ENCODE data around the gene DEPDC5. TPM values are rescaled to one million over a fixed set of nuclear protein-coding genes. Genes with fewer than 3 reads are reported as not detected.

Gene DEPDC5
- total and polyA plus RNA-seq, 9 of the 15 experiments (the other 6 are each of a cell fraction or from before 2014, with no cell fraction given): 2.3 to 12.3 (median 10.7) TPM

GRCh38 chr22:31846161-31847115 is 92.6 kb downstream of the DEPDC5 start (continued):
- TF ChIP-seq, protein P1, sequence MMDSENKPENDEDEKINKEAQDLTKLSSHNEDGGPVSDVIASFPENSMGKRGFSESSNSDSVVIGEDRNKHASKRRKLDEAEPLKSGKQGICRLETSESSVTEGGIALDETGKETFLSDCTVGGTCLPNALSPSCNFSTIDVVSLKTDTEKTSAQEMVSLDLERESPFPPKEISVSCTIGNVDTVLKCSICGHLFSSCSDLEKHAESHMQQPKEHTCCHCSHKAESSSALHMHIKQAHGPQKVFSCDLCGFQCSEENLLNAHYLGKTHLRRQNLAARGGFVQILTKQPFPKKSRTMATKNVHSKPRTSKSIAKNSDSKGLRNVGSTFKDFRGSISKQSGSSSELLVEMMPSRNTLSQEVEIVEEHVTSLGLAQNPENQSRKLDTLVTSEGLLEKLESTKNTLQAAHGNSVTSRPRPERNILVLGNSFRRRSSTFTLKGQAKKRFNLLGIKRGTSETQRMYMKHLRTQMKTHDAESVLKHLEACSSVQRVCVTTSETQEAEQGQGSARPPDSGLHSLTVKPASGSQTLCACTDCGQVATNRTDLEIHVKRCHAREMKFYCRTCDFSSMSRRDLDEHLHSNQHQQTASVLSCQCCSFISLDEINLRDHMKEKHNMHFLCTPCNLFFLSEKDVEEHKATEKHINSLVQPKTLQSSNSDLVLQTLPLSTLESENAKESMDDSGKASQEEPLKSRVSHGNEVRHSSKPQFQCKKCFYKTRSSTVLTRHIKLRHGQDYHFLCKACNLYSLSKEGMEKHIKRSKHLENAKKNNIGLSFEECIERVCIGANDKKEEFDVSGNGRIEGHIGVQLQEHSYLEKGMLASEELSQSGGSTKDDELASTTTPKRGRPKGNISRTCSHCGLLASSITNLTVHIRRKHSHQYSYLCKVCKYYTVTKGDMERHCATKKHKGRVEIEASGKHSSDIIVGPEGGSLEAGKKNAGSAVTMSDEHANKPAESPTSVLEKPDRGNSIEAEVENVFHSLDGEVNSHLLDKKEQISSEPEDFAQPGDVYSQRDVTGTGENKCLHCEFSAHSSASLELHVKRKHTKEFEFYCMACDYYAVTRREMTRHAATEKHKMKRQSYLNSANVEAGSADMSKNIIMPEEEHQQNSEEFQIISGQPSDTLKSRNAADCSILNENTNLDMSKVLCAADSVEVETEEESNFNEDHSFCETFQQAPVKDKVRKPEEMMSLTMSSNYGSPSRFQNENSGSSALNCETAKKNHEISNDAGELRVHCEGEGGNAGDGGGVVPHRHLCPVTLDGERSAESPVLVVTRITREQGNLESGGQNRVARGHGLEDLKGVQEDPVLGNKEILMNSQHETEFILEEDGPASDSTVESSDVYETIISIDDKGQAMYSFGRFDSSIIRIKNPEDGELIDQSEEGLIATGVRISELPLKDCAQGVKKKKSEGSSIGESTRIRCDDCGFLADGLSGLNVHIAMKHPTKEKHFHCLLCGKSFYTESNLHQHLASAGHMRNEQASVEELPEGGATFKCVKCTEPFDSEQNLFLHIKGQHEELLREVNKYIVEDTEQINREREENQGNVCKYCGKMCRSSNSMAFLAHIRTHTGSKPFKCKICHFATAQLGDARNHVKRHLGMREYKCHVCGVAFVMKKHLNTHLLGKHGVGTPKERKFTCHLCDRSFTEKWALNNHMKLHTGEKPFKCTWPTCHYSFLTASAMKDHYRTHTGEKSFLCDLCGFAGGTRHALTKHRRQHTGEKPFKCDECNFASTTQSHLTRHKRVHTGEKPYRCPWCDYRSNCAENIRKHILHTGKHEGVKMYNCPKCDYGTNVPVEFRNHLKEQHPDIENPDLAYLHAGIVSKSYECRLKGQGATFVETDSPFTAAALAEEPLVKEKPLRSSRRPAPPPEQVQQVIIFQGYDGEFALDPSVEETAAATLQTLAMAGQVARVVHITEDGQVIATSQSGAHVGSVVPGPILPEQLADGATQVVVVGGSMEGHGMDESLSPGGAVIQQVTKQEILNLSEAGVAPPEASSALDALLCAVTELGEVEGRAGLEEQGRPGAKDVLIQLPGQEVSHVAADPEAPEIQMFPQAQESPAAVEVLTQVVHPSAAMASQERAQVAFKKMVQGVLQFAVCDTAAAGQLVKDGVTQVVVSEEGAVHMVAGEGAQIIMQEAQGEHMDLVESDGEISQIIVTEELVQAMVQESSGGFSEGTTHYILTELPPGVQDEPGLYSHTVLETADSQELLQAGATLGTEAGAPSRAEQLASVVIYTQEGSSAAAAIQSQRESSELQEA (IDR thresholded peaks at IDR 0.05; ENCODE audit: low read depth): no peak
- TF ChIP-seq ZBTB7A (IDR thresholded peaks at IDR 0.05; ENCODE audit: borderline replicate concordance, control insufficient read depth, low read depth, low read length) (no peak), NCOA2 (IDR thresholded peaks at IDR 0.05; ENCODE audit: partially characterized antibody in 2 of 2) (no peak), CBFA2T3 (IDR thresholded peaks at IDR 0.05) (no peak), SREBF1 (IDR thresholded peaks at IDR 0.05; ENCODE audit: borderline replicate concordance, low read depth, low read length) (no peak), ZBTB8A (IDR thresholded peaks at IDR 0.05; ENCODE audit: partially characterized antibody) (no peak), ZNF561 (CRISPR knock-in tag; conservative IDR thresholded peaks at IDR 0.05) (no peak), PATZ1 (CRISPR knock-in tag; IDR thresholded peaks at IDR 0.05; ENCODE audit: borderline replicate concordance) (no peak), RBM39 (optimal IDR thresholded peaks at IDR 0.05; ENCODE audit: low read depth, low read length) (no peak), CC2D1A (IDR thresholded peaks at IDR 0.05) (no peak), ZC3H11A (IDR thresholded peaks at IDR 0.05; ENCODE audit: low read depth, low read length) (no peak), CREBBP (IDR thresholded peaks at IDR 0.05; ENCODE audit: low read depth, low read length) (no peak)
- TF ChIP-seq, protein P2, sequence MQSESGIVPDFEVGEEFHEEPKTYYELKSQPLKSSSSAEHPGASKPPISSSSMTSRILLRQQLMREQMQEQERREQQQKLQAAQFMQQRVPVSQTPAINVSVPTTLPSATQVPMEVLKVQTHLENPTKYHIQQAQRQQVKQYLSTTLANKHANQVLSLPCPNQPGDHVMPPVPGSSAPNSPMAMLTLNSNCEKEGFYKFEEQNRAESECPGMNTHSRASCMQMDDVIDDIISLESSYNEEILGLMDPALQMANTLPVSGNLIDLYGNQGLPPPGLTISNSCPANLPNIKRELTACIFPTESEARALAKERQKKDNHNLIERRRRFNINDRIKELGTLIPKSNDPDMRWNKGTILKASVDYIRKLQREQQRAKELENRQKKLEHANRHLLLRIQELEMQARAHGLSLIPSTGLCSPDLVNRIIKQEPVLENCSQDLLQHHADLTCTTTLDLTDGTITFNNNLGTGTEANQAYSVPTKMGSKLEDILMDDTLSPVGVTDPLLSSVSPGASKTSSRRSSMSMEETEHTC (IDR thresholded peaks at IDR 0.05): no peak
- TF ChIP-seq, protein P3, sequence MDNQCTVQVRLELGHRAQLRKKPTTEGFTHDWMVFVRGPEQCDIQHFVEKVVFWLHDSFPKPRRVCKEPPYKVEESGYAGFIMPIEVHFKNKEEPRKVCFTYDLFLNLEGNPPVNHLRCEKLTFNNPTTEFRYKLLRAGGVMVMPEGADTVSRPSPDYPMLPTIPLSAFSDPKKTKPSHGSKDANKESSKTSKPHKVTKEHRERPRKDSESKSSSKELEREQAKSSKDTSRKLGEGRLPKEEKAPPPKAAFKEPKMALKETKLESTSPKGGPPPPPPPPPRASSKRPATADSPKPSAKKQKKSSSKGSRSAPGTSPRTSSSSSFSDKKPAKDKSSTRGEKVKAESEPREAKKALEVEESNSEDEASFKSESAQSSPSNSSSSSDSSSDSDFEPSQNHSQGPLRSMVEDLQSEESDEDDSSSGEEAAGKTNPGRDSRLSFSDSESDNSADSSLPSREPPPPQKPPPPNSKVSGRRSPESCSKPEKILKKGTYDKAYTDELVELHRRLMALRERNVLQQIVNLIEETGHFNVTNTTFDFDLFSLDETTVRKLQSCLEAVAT (IDR thresholded peaks at IDR 0.05): no peak

Data from K562 (cell line).